GM12875 (cell line): Measurements from ENCODE around the gene RALGPS2.

Experiments
- H3K4me3 ChIP-seq: one replicate; pipeline ENCODE4 v1.5.1; 2011; ENCODE audit warnings: low read depth, low read length, control low read depth
- CTCF ChIP-seq: IDR thresholded peaks from 2 replicates; pipeline ENCODE4 v1.5.1; 2011; ENCODE audit warnings: low read depth, mild to moderate bottlenecking, control low read depth, inconsistent platforms, low read length, moderate library complexity, borderline replicate concordance; ENCODE audit not compliant: insufficient read depth

Gene RALGPS2

GRCh38 chr1:178702146-178702545 lies 22.9 kb upstream of the RALGPS2 start:
- TF ChIP-seq CTCF = no peak
- no peak overlapping the region for H3K4me3 ChIP-seq

- no peak overlapping the region for H3K4me3 ChIP-seq
- TF ChIP-seq CTCF = no peak
These were observed 20.2 kb upstream of the RALGPS2 start for GRCh38 chr1:178704833-178705232.

DNA sequence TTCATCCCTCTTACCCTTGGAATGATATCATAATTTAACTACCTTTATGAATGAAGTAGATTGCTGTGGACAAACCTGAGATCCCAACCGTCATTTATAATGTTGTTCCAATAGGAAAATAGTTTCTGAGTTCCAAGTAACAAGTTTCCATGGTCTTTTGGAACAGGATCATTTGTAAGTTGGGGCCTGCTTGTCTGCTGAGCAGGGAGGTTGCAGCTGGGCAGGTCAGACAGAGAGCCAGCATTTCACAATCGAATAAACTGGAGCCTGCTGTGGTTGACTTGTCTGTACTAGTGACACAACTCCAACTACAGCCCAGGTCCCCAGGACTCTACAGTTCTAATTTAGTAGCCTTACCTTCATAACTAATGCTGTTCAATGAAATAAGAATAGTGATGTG lies 18.6 kb upstream of the RALGPS2 start:
- H3K4me3 ChIP-seq = no peak overlapping the region
- TF ChIP-seq CTCF = no peak

GRCh38 chr1:178713259-178713658 lies 11.8 kb upstream of the RALGPS2 start:
- TF ChIP-seq CTCF = no peak
- H3K4me3 ChIP-seq = no peak overlapping the region

GRCh38 chr1:178714453-178714852 lies 10.6 kb upstream of the RALGPS2 start:
- TF ChIP-seq CTCF = no peak
- H3K4me3 ChIP-seq = no peak overlapping the region

GRCh38 chr1:178716111-178716510 lies 8.9 kb upstream of the RALGPS2 start:
- no peak overlapping the region for H3K4me3 ChIP-seq
- no peak for TF ChIP-seq CTCF

GRCh38 chr1:178718520-178718919 lies 6.5 kb upstream of the RALGPS2 start:
- H3K4me3 ChIP-seq = no peak overlapping the region
- no peak for TF ChIP-seq CTCF
